GM12878 (cell line): ENCODE results near the gene YIPF4. TPM values are rescaled to one million over a fixed set of nuclear protein-coding genes. Genes with fewer than 3 reads are reported as not detected.

Experiments
- ATF7 ChIP-seq: fragments of 450-650 bp; IDR thresholded peaks from 2 replicates; pipeline ENCODE4 v1.6.1; 2016; ENCODE audit warnings: low read depth, mild to moderate bottlenecking
- BRCA1 ChIP-seq: IDR thresholded peaks from 2 replicates; pipeline ENCODE4 v1.6.1; 2011; ENCODE audit warnings: low read depth, low read length, improper control_type of control experiment
- CBFB ChIP-seq: IDR thresholded peaks from 2 replicates; pipeline ENCODE4 v1.6.1; 2016; ENCODE audit warnings: antibody characterized with exemption, low read depth
- ESRRA ChIP-seq: IDR thresholded peaks from 2 replicates; pipeline ENCODE4 v1.6.1; 2012; ENCODE audit warnings: mild to moderate bottlenecking, low read length, improper control_type of control experiment
- HDAC6 ChIP-seq: fragments of 200-600 bp; sonication (generic); IDR thresholded peaks from one replicate; pipeline ENCODE4 v1.8.0; 2017; ENCODE audit warnings: antibody characterized with exemption; ENCODE audit not compliant: unreplicated experiment
- KLF5 ChIP-seq: fragments of 450-650 bp; IDR thresholded peaks from 2 replicates; pipeline ENCODE4 v1.6.1; 2014; ENCODE audit warnings: mild to moderate bottlenecking; ENCODE audit not compliant: partially characterized antibody
- NFIC ChIP-seq: IDR thresholded peaks from 2 replicates; pipeline ENCODE4 v1.6.1; 2012; ENCODE audit warnings: low read depth, mild to moderate bottlenecking, inconsistent platforms, low read length, moderate library complexity
- NFXL1 ChIP-seq: fragments of 450-650 bp; IDR thresholded peaks from 2 replicates; pipeline ENCODE4 v1.6.1; 2017; ENCODE audit warnings: antibody characterized with exemption, mild to moderate bottlenecking, borderline replicate concordance
- NFYB ChIP-seq: IDR thresholded peaks from 2 replicates; pipeline ENCODE4 v1.6.1; 2011; ENCODE audit warnings: low read depth, mild to moderate bottlenecking, low read length, improper control_type of control experiment, moderate library complexity; ENCODE audit not compliant: insufficient read depth
- POU2F2 ChIP-seq: IDR thresholded peaks from 3 replicates; pipeline ENCODE4 v1.6.1; 2011; ENCODE audit warnings: low read depth, mild to moderate bottlenecking, low read length, borderline replicate concordance
- SMARCA5 ChIP-seq: fragments of 450-650 bp; IDR thresholded peaks from 2 replicates; pipeline ENCODE4 v1.6.1; 2017; ENCODE audit warnings: mild to moderate bottlenecking
- YBX1 ChIP-seq: fragments of 450-650 bp; IDR thresholded peaks from 2 replicates; pipeline ENCODE4 v1.6.1; 2016; ENCODE audit warnings: antibody characterized with exemption
- YY1 ChIP-seq: IDR thresholded peaks from 2 replicates; pipeline ENCODE4 v1.6.1; 2011; ENCODE audit warnings: low read depth, mild to moderate bottlenecking, low read length
- ZSCAN29 ChIP-seq: fragments of 450-650 bp; IDR thresholded peaks from 2 replicates; pipeline ENCODE4 v1.6.1; 2017; ENCODE audit warnings: mild to moderate bottlenecking, moderate library complexity
- polyA plus RNA-seq, 11 experiments: library from polyadenylated mRNA; depleted of rRNA in 4 of 11; unstranded in 6 of 11; stranded (reverse) in 5 of 11; fragments of >200 nt; fragmentation: Nextera tagmentation in 4 of 11; fragmentation: Illumina TruSeq in 1 of 11; extraction: Ambion mirVana in 4 of 11; extraction: Trizol in 1 of 11; gene quantifications; 1 replicate in 1 of 11; 2 replicates in 10 of 11; pipeline versions ENCODE4 v1.2.1 to v1.2.3, GENCODE V29; 2011 to 2016; ENCODE audit warnings: inconsistent platforms in 2 of 11, missing spikeins in 2 of 11, low read depth in 1 of 11
- total RNA-seq, 4 experiments: library from RNA; depleted of rRNA in 3 of 4; stranded (reverse); fragments of >200 nt in 3 of 4; fragmentation: Illumina TruSeq in 1 of 4; extraction: Trizol in 1 of 4; gene quantifications; 2 replicates each; pipeline versions ENCODE4 v1.2.1 to v1.2.3, GENCODE V29; 2013 to 2021
- TF ChIP-seq, protein P1 (sequence below): fragments of 450-650 bp; conservative IDR thresholded peaks from 2 replicates; pipeline ENCODE4 v1.6.1; 2017; ENCODE audit warnings: mild to moderate bottlenecking, moderate library complexity
- TF ChIP-seq, protein P2 (sequence below): fragments of 450-650 bp; IDR thresholded peaks from 2 replicates; pipeline ENCODE4 v1.6.1; 2018; ENCODE audit warnings: borderline replicate concordance, mild to moderate bottlenecking; ENCODE audit not compliant: partially characterized antibody
- TF ChIP-seq, protein P3 (sequence below): IDR thresholded peaks from 2 replicates; pipeline ENCODE4 v1.6.1; 2012; ENCODE audit warnings: low read length, inconsistent platforms
- TF ChIP-seq, protein P4 (sequence below): fragments of 450-650 bp; IDR thresholded peaks from 2 replicates; pipeline ENCODE4 v1.6.1; 2014; ENCODE audit warnings: mild to moderate bottlenecking
- TF ChIP-seq, protein P5 (sequence below): IDR thresholded peaks from 2 replicates; pipeline ENCODE4 v1.6.1; 2012; ENCODE audit warnings: low read depth, low read length, improper control_type of control experiment
- TF ChIP-seq, protein P6 (sequence below): fragments of 450-650 bp; IDR thresholded peaks from 2 replicates; pipeline ENCODE4 v1.6.1; 2017; ENCODE audit warnings: low read depth, mild to moderate bottlenecking, moderate library complexity

YIPF4 gene
- total and polyA plus RNA-seq, 10 of the 15 experiments (the other 5 are each of a cell fraction or from before 2014, with no cell fraction given) = 2.8 to 60.4 (median 11.1) TPM

DNA sequence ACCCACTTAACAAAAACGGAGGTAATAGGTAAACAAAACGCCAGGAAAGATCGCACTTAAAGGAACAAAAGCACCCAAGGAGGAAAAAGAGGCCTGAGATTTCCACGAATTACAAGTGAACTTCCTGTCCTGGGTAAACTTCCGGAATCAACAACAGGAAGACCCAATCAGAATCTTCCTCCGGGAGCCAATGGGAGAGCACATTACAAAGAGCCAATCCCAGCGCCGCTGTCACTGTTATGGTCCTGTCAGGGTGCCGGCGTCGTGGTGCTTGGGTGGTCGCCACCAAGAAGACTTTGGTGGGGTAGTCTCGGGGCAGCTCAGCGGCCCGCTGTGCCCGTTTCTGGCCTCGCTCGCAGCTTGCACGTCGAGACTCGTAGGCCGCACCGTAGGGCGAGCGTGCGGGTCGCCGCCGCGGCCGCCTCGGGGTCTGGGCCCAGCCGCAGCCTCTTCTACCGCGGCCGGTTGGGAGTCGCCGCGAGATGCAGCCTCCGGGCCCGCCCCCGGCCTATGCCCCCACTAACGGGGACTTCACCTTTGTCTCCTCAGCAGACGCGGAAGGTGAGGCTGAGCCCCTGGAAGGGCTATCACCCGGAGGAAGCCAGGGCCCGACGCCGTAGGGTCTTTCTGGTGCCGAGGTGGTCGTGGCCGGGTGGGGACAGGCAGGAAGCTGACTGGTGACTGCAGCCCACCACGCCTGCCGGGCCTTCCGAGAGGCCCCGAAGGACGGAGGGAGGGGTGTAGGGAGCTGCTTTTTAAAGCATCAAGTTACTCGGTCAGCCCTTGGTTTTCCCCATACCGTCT, at the start of gene YIPF4 (continued):
- TF ChIP-seq, protein P1, sequence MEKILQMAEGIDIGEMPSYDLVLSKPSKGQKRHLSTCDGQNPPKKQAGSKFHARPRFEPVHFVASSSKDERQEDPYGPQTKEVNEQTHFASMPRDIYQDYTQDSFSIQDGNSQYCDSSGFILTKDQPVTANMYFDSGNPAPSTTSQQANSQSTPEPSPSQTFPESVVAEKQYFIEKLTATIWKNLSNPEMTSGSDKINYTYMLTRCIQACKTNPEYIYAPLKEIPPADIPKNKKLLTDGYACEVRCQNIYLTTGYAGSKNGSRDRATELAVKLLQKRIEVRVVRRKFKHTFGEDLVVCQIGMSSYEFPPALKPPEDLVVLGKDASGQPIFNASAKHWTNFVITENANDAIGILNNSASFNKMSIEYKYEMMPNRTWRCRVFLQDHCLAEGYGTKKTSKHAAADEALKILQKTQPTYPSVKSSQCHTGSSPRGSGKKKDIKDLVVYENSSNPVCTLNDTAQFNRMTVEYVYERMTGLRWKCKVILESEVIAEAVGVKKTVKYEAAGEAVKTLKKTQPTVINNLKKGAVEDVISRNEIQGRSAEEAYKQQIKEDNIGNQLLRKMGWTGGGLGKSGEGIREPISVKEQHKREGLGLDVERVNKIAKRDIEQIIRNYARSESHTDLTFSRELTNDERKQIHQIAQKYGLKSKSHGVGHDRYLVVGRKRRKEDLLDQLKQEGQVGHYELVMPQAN = peak; percentile 92
- 0 out of 2 replicates have a peak, but pooled peaks have one; percentile 38 for TF ChIP-seq YY1
- TF ChIP-seq, protein P2, sequence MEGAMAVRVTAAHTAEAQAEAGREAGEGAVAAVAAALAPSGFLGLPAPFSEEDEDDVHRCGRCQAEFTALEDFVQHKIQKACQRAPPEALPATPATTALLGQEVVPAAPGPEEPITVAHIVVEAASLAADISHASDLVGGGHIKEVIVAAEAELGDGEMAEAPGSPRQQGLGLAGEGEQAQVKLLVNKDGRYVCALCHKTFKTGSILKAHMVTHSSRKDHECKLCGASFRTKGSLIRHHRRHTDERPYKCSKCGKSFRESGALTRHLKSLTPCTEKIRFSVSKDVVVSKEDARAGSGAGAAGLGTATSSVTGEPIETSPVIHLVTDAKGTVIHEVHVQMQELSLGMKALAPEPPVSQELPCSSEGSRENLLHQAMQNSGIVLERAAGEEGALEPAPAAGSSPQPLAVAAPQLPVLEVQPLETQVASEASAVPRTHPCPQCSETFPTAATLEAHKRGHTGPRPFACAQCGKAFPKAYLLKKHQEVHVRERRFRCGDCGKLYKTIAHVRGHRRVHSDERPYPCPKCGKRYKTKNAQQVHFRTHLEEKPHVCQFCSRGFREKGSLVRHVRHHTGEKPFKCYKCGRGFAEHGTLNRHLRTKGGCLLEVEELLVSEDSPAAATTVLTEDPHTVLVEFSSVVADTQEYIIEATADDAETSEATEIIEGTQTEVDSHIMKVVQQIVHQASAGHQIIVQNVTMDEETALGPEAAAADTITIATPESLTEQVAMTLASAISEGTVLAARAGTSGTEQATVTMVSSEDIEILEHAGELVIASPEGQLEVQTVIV = peak; percentile 59
- TF ChIP-seq, protein P3, sequence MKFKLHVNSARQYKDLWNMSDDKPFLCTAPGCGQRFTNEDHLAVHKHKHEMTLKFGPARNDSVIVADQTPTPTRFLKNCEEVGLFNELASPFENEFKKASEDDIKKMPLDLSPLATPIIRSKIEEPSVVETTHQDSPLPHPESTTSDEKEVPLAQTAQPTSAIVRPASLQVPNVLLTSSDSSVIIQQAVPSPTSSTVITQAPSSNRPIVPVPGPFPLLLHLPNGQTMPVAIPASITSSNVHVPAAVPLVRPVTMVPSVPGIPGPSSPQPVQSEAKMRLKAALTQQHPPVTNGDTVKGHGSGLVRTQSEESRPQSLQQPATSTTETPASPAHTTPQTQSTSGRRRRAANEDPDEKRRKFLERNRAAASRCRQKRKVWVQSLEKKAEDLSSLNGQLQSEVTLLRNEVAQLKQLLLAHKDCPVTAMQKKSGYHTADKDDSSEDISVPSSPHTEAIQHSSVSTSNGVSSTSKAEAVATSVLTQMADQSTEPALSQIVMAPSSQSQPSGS = no peak
- TF ChIP-seq ATF7 = no peak; the same call in 1 of the 2 replicates
- no peak; the same call in 1 of the 2 replicates for TF ChIP-seq CBFB
- no peak for TF ChIP-seq SMARCA5
- TF ChIP-seq BRCA1 = no peak
- TF ChIP-seq ZSCAN29 = no peak
- no peak for TF ChIP-seq YBX1
- no peak for TF ChIP-seq HDAC6
- TF ChIP-seq, protein P4, sequence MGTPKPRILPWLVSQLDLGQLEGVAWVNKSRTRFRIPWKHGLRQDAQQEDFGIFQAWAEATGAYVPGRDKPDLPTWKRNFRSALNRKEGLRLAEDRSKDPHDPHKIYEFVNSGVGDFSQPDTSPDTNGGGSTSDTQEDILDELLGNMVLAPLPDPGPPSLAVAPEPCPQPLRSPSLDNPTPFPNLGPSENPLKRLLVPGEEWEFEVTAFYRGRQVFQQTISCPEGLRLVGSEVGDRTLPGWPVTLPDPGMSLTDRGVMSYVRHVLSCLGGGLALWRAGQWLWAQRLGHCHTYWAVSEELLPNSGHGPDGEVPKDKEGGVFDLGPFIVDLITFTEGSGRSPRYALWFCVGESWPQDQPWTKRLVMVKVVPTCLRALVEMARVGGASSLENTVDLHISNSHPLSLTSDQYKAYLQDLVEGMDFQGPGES = no peak; the same call in 1 of the 2 replicates
- TF ChIP-seq POU2F2 = 0 out of 3 replicates have a peak, but pooled peaks have one; percentile 10
- TF ChIP-seq, protein P5, sequence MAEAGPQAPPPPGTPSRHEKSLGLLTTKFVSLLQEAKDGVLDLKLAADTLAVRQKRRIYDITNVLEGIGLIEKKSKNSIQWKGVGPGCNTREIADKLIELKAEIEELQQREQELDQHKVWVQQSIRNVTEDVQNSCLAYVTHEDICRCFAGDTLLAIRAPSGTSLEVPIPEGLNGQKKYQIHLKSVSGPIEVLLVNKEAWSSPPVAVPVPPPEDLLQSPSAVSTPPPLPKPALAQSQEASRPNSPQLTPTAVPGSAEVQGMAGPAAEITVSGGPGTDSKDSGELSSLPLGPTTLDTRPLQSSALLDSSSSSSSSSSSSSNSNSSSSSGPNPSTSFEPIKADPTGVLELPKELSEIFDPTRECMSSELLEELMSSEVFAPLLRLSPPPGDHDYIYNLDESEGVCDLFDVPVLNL = no peak
- TF ChIP-seq ESRRA = no peak; the same call in 1 of the 2 replicates
- TF ChIP-seq, protein P6, sequence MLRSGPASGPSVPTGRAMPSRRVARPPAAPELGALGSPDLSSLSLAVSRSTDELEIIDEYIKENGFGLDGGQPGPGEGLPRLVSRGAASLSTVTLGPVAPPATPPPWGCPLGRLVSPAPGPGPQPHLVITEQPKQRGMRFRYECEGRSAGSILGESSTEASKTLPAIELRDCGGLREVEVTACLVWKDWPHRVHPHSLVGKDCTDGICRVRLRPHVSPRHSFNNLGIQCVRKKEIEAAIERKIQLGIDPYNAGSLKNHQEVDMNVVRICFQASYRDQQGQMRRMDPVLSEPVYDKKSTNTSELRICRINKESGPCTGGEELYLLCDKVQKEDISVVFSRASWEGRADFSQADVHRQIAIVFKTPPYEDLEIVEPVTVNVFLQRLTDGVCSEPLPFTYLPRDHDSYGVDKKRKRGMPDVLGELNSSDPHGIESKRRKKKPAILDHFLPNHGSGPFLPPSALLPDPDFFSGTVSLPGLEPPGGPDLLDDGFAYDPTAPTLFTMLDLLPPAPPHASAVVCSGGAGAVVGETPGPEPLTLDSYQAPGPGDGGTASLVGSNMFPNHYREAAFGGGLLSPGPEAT = peak; percentile 79; the same call in 1 of the 2 replicates
- TF ChIP-seq NFIC = no peak
- no peak for TF ChIP-seq NFXL1
- TF ChIP-seq NFYB = peak; percentile 81
- peak; percentile 82 for TF ChIP-seq KLF5
